HT1080 (cell line): Measurements from ENCODE around the gene MSX1. TPM values are rescaled to one million over a fixed set of nuclear protein-coding genes. Genes with fewer than 3 reads are reported as not detected.

ENCODE experiments used
- DNase-seq: peaks from one replicate; pipeline ENCODE4 v3.0.0-alpha.2; 2015; ENCODE audit warnings: low read depth
- total RNA-seq: library from RNA; depleted of rRNA; stranded (reverse); fragments of >200 nt; shearing (Covaris generic); gene quantifications from 2 replicates; pipeline ENCODE4 v1.2.3, GENCODE V29; 2014

MSX1 gene
- total RNA-seq, 1 experiment from 2014 or later: 47.1 TPM

GRCh38 chr4:4840351-4840750 is 19.1 kb upstream of the MSX1 start:
- DNase-seq: no peak

- DNase-seq: no peak
Observed at GRCh38 chr4:4841156-4841555, 18.3 kb upstream of the MSX1 start.

- no peak for DNase-seq
Observed at GRCh38 chr4:4842476-4843441, 16.7 kb upstream of the MSX1 start.

- DNase-seq: no peak
Observed at GRCh38 chr4:4843635-4844291, 15.7 kb upstream of the MSX1 start.

GRCh38 chr4:4845027-4845426 is 14.4 kb upstream of the MSX1 start:
- DNase-seq: no peak

GRCh38 chr4:4847011-4847410 is 12.5 kb upstream of the MSX1 start:
- DNase-seq: no peak

GRCh38 chr4:4848540-4848939 is 10.9 kb upstream of the MSX1 start:
- DNase-seq: no peak

GRCh38 chr4:4849106-4849505 is 10.4 kb upstream of the MSX1 start:
- no peak for DNase-seq

- DNase-seq: no peak
Observed at GRCh38 chr4:4849524-4850193, 9.8 kb upstream of the MSX1 start.

GRCh38 chr4:4851081-4851480 is 8.4 kb upstream of the MSX1 start:
- no peak for DNase-seq

- DNase-seq: no peak
Observed at GRCh38 chr4:4851906-4852305, 7.6 kb upstream of the MSX1 start.

- no peak for DNase-seq
Observed at GRCh38 chr4:4852591-4853362, 6.7 kb upstream of the MSX1 start.

- no peak for DNase-seq
Observed at GRCh38 chr4:4853371-4853823, 6.1 kb upstream of the MSX1 start.

GRCh38 chr4:4853921-4854648 is 5.4 kb upstream of the MSX1 start:
- DNase-seq: no peak

- no peak for DNase-seq
Observed at GRCh38 chr4:4854649-4855295, 4.7 kb upstream of the MSX1 start.

- no peak for DNase-seq
Observed at GRCh38 chr4:4855301-4856070, 4.0 kb upstream of the MSX1 start.

GRCh38 chr4:4856071-4857000 is 3.1 kb upstream of the MSX1 start:
- no peak for DNase-seq
